Activated T-cell treated with anti-CD3 and anti-CD28 coated beads, Interleukin-2, amount 50 U/mL, for 24 hours (primary cell): Measurements from ENCODE around the gene HIF3A.

ENCODE experiments used
- DNase-seq: peaks from one replicate; pipeline ENCODE4 v3.0.0-alpha.2; 2020
- H3K27ac Mint-ChIP-seq: 2 replicates; pipeline ENCODE4 v1.8.0; 2020; ENCODE audit warnings: mild to moderate bottlenecking, mixed read lengths
- H3K27me3 Mint-ChIP-seq: 2 replicates; pipeline ENCODE4 v1.8.0; 2020; ENCODE audit warnings: mixed read lengths
- H3K36me3 Mint-ChIP-seq: 2 replicates; pipeline ENCODE4 v1.8.0; 2020; ENCODE audit warnings: low read depth, mixed read lengths
- H3K4me1 Mint-ChIP-seq: 2 replicates; pipeline ENCODE4 v1.8.0; 2020; ENCODE audit warnings: low read depth, mixed read lengths
- H3K4me3 Mint-ChIP-seq: 2 replicates; pipeline ENCODE4 v1.8.0; 2020; ENCODE audit warnings: mild to moderate bottlenecking, moderate library complexity, mixed read lengths
- H3K9me3 Mint-ChIP-seq: 2 replicates; pipeline ENCODE4 v1.8.0; 2020; ENCODE audit warnings: mixed read lengths

Gene HIF3A

DNA sequence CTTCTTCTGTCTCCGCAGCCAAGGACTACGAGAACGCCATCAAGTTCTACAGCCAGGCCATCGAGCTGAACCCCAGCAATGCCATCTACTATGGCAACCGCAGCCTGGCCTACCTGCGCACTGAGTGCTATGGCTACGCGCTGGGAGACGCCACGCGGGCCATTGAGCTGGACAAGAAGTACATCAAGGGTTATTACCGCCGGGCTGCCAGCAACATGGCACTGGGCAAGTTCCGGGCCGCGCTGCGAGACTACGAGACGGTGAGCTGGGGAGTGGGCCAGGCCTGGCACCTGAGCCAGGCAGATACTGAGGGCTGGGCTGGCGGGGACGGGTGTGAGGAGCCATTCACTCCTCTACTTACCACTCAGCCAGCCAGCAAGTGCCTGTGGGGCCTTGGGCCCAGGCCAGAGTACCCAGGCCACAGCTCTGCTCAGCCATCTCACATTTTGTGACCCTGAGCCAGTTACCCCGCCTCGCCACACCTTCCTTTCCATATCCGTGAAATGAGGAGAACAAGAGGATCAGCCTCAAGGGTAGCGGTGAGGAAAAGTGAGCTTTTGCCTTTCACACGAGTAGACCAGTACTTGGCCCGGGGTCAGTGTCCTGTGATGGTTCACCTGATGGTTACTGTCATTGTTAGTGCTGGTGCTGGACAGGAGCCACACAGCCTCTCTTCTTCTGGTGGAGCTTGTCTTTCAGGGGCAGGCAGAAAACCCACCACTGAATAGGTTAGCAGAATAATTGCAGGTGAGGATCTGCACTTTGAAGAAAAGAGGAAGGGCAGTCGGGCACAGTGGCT lies 57.1 kb downstream of the HIF3A start:
- Mint-ChIP-seq H3K9me3 (no peaks in the 10 kb centered on the region), H3K27me3 (no peaks in the 10 kb centered on the region), H3K4me1 (peaks cover 59% of the 10 kb centered on the region), H3K27ac (peak overlapping the region; percentile 33), H3K36me3 (peaks cover 95% of the 10 kb centered on the region), H3K4me3 (no peak overlapping the region)
- no peak for DNase-seq

GRCh38 chr19:46355234-46356148 lies 58.6 kb downstream of the HIF3A start:
- Mint-ChIP-seq H3K27me3 (no peaks in the 10 kb centered on the region), H3K9me3 (no peaks in the 10 kb centered on the region), H3K4me1 (peaks cover 51% of the 10 kb centered on the region), H3K4me3 (no peak overlapping the region), H3K27ac (peak overlapping the region; percentile 80), H3K36me3 (peaks cover 93% of the 10 kb centered on the region)
- no peak for DNase-seq

DNA sequence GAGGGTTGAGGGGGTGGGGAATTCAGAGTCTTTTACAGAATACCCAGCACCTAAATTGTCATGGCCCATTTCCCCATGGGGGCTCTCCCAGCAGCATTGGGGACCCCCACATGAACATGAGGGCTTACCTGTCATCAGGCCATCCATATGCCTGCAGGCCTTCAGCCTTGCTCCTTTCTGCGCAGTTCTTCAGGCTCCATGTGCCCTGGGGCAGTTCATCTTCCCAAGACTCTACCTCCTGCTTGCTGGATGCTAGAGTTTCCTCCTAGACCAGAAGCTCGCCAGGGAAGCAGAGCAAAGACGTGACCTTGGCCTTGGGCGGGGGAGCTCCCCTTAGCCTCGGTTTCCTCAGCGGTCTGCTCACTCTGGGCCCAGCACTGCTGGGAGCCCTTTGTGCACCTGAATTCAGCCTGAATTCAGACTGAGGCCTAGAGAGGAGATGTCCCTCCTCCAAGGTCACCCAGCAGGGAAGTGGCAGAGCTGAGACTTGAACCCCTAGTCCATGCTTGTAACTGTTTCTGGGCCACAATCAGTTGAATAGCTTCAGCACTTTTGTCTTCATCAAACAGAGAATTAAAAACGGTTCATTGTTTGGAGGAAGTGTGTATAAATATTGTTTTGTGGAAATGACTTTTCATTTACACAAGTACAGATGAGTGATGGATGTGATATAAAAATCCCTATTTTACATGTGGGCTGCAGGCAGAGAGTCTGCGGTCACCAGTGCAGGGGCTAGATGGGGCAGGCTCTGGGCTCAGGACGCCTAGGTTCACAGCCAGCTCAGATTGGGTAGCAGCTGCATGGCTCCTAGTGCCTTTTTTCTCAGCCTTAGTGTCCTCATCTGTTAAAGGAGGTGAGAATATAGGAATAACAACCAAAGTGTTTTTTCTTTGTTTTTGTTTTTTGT lies 59.6 kb downstream of the HIF3A start:
- no peak for DNase-seq
- Mint-ChIP-seq H3K27me3 (no peaks in the 10 kb centered on the region), H3K4me3 (no peak overlapping the region), H3K9me3 (no peaks in the 10 kb centered on the region), H3K27ac (no peak overlapping the region), H3K36me3 (peaks cover 93% of the 10 kb centered on the region), H3K4me1 (peaks cover 49% of the 10 kb centered on the region)

DNA sequence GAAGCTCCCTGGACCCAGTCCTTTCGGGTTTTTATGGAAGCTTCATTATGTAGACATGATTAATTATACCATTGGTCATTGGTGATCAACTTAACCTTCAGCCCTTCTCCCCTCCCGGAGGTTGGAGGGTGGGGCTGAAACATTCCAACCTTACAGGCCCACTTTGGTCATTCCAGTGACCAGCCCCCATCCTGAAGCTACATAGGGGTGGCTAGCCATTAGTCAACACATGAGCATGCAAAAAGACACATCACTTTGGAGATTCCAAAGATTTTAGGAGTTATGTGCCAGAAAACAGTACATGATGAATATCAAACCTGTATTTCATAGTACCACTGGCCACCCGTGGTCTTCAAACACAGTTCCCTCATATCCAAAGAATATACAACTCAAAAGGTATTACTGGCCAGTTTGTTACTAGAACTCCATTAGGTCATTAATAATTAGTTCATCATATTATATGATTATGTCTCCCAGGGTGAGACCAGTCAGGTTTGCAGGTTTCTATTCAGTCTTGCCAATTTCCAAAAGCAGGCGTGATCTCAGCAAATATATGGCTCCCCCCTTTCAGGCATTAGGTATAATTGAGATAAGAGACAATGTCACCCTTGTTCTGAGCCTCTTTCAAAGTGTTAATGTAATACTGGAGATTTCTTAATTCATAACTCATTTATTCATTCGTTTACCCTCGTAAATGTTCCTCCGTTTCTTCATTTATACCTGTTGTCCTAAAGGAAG lies 61.2 kb downstream of the HIF3A start:
- Mint-ChIP-seq H3K27me3 (no peaks in the 10 kb centered on the region), H3K36me3 (peaks cover 85% of the 10 kb centered on the region), H3K4me1 (peaks cover 50% of the 10 kb centered on the region), H3K27ac (no peak overlapping the region), H3K9me3 (no peaks in the 10 kb centered on the region), H3K4me3 (no peak overlapping the region)
- DNase-seq, result no peak

DNA sequence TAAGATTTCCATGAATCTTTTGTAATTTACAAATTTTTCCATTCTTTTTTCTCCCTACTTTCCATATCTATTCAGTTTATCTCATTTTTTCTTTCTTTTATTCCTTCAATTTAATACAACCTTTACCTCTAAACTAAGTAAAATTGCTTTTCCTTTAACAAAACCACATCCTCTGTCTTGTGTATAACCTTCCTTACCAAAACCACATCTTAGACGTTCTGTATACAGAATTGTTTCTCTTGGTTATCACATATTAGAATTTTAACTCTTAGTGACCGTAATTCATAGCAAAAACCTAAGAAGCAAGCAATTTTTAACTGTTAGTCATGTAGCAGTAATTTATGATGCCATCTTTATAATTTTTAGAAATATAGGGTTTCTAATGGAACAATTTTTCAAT lies 65.1 kb downstream of the HIF3A start:
- Mint-ChIP-seq H3K4me1 (peaks cover 42% of the 10 kb centered on the region), H3K27me3 (no peaks in the 10 kb centered on the region), H3K36me3 (peaks cover 82% of the 10 kb centered on the region), H3K9me3 (no peaks in the 10 kb centered on the region), H3K4me3 (peak overlapping the region; percentile 14), H3K27ac (no peak overlapping the region)
- DNase-seq, result no peak

DNA sequence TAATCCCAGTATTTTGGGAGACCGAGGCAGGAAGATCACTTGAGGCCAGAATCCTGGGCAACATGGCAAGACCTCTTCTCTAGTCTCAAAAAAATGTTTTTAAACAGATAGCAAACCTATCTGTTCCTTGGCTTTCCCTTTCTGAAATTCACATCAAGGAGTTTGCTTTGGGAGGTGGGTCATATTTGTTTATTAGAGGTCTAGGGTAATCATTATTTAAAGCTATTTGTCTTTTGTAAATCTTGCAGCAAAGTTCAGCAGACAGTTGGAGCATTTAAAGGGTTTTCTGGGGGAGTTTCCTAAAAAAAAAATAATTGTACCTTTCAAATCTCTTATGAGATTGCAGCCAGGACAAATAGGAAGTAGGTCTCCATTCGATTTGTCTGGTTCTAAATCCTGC lies 67.5 kb downstream of the HIF3A start:
- Mint-ChIP-seq H3K27ac (no peak overlapping the region), H3K27me3 (no peaks in the 10 kb centered on the region), H3K4me3 (no peak overlapping the region), H3K36me3 (peaks cover 79% of the 10 kb centered on the region), H3K9me3 (no peaks in the 10 kb centered on the region), H3K4me1 (peaks cover 41% of the 10 kb centered on the region)
- no peak for DNase-seq

DNA sequence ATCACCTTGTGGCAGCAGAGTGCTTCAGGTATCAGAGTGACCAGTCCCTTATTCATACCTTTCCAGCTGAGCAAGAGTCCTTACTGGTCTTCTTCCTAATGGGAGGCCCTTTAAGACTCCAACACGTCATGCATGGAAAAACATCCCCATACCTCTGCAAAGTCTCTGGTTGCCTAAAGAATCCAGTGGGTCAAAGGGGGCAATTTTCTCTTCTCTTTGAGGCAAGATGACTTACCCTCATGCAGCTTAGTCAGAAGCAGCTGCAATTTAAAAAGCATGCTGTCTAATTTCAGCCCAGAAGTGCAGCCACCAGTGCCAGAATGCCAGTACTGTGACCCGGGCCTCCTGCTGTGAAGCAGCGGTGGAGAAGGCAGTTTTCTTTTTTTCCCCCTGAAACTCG lies 68.7 kb downstream of the HIF3A start:
- Mint-ChIP-seq H3K27ac (no peak overlapping the region), H3K27me3 (no peaks in the 10 kb centered on the region), H3K9me3 (no peaks in the 10 kb centered on the region), H3K4me1 (peaks cover 41% of the 10 kb centered on the region), H3K36me3 (peaks cover 73% of the 10 kb centered on the region), H3K4me3 (no peak overlapping the region)
- DNase-seq, result no peak

DNA sequence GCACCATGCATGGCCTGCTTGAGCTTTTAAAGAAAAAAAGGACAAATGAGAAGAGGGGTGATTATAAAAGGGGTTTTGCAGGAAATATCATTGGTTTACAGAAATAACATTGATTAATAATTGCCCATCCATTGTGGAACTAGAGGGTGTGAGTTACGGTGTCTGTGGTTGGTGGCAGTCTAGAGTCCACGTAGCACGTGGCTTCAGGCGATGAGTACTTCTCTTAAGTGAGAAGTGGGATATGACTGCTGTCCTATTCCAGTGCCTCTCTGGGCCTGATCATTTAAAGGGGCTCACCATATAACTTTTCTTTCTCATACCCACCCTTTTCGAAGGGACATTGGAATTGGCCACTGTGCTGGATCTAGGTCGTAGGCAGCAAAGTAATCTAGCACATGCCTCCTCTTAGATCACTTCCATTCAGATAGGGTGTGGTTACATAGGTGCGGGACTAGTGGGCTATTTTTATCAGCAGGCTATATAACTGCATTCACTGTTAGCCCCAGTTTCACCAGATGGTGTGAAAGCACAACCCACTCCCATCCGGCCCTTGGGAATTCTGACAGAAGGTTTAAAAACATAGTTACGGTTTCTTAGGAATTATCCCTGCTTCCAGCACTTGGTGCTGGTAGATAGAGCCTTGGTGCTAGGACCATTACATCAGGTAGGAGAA lies 69.9 kb downstream of the HIF3A start:
- H3K4me1 Mint-ChIP-seq, result peaks cover 42% of the 10 kb centered on the region
- H3K27ac Mint-ChIP-seq, result peak overlapping the region; percentile 18

GRCh38 chr19:46367426-46367825 lies 70.6 kb downstream of the HIF3A start:
- Mint-ChIP-seq H3K27me3 (no peaks in the 10 kb centered on the region), H3K9me3 (no peaks in the 10 kb centered on the region), H3K36me3 (peaks cover 79% of the 10 kb centered on the region), H3K27ac (no peak overlapping the region), H3K4me1 (peaks cover 44% of the 10 kb centered on the region), H3K4me3 (no peak overlapping the region)
- no peak for DNase-seq

More for the DNA sequence above, 69.9 kb downstream of the HIF3A start:
- Mint-ChIP-seq H3K36me3 (peaks cover 77% of the 10 kb centered on the region), H3K27me3 (no peaks in the 10 kb centered on the region), H3K4me3 (no peak overlapping the region), H3K9me3 (no peaks in the 10 kb centered on the region)
- DNase-seq, result no peak

DNA sequence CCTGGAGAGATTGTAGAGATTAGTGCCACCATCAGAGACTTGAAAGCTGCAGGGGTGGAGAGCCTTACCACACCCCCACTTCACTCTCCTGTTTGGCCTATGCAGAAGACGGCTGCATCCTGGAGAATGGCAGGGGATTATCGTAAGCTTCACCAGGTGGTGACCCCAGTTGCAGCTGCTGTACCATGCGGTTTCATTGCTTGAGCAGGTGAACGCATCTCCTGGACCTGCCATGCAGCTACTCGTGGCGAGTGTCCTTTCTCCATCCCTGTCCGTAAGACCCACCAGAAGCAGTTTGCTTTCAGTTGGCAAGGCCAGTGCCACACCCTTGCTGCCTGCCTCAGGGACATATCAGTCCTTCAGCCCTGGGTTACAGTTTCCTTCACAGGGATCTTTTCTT lies 71.3 kb downstream of the HIF3A start:
- Mint-ChIP-seq H3K4me3 (no peak overlapping the region), H3K36me3 (peaks cover 84% of the 10 kb centered on the region), H3K9me3 (no peaks in the 10 kb centered on the region), H3K27ac (no peak overlapping the region), H3K4me1 (peaks cover 47% of the 10 kb centered on the region), H3K27me3 (no peaks in the 10 kb centered on the region)
- peak; percentile 19 for DNase-seq

DNA sequence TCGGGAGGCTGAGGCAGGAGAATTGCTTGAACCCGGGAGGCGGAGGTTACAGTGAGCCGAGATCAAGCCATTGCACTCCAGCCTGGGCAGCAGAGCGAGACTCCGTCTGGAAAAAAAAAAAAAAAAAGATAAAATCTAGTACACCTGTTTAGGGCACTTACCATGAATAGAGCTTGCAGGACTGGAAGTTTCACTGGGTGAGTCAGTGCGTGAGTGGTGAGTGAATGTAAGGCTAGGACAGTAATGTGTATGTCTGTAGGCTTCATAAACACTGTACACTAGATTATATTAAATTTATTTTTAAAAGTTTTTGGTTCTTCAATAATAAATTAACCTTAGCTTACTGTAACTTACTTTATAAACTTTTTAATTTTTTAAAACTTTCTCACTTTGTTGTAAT lies 73.0 kb downstream of the HIF3A start:
- Mint-ChIP-seq H3K9me3 (no peaks in the 10 kb centered on the region), H3K27me3 (no peaks in the 10 kb centered on the region), H3K36me3 (peaks cover 79% of the 10 kb centered on the region), H3K27ac (no peak overlapping the region), H3K4me3 (no peak overlapping the region), H3K4me1 (peaks cover 42% of the 10 kb centered on the region)
- DNase-seq, result peak; percentile 17

DNA sequence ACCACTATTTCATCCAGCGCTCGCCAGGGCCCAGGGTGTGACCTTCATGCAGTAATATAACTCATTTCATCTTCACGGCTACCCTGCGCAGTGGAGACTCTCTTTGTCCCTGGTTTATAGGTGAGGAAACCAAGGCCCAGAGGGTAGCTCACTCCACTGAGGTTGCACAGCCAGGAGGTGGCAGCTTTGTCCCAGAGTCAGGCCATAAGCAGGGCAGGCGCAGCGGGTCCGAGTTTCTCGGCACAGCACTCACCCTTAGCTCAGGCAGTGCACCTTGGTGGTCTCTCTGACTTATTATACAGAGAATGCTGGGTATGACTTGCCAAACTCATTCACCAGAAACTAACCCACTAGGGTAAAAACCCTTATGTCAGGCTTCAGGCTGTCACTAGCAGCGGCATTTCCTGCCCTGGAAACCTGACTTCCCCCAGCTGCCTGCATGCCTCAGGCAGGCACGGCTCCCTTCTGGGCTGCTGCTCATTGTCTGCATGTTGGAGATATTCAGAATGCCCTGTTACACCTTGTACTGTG lies 74.6 kb downstream of the HIF3A start:
- Mint-ChIP-seq H3K4me1 (peaks cover 39% of the 10 kb centered on the region), H3K27ac (peak overlapping the region; percentile 50), H3K36me3 (peaks cover 80% of the 10 kb centered on the region), H3K9me3 (no peaks in the 10 kb centered on the region), H3K4me3 (no peak overlapping the region), H3K27me3 (no peaks in the 10 kb centered on the region)
- peak; percentile 33 for DNase-seq

GRCh38 chr19:46372901-46373490 lies 76.2 kb downstream of the HIF3A start:
- peak; percentile 28 for DNase-seq
- Mint-ChIP-seq H3K4me1 (peaks cover 33% of the 10 kb centered on the region), H3K9me3 (no peaks in the 10 kb centered on the region), H3K4me3 (no peak overlapping the region), H3K27ac (no peak overlapping the region), H3K27me3 (no peaks in the 10 kb centered on the region), H3K36me3 (peaks cover 80% of the 10 kb centered on the region)
